Uterus (tissue), 4 donors: Measurements from ENCODE around the gene CHRNA9. TPM values are rescaled to one million over a fixed set of nuclear protein-coding genes. Genes with fewer than 3 reads are reported as not detected.

ENCODE experiments used
- DNase-seq, 2 donors: peaks; one replicate each; pipeline ENCODE4 v3.0.0-alpha.2; 2019 to 2020
- H3K27ac ChIP-seq, 2 donors: fragments of 200-600 bp; sonication (generic); 1 replicate in 1 of 2; 2 replicates in 1 of 2; pipeline ENCODE4 v1.5.1; 2016 to 2018
- H3K27me3 ChIP-seq, 2 donors: fragments of 200-600 bp; sonication (generic); one replicate each; pipeline ENCODE4 v1.5.1; 2018 to 2019; ENCODE audit warnings: control low read depth in 1 of 2
- H3K36me3 ChIP-seq, 2 donors: fragments of 200-600 bp; sonication (generic); one replicate each; pipeline ENCODE4 v1.5.1; 2019; ENCODE audit warnings: control low read depth in 1 of 2
- H3K4me1 ChIP-seq, 2 donors: fragments of 200-600 bp; sonication (generic); one replicate each; pipeline ENCODE4 v1.5.1; 2018 to 2019; ENCODE audit warnings: control low read depth in 1 of 2
- H3K4me3 ChIP-seq, 2 donors: fragments of 200-600 bp; sonication (generic); 1 replicate in 1 of 2; 2 replicates in 1 of 2; pipeline ENCODE4 v1.5.1; 2018 to 2019; ENCODE audit warnings: mild to moderate bottlenecking in 1 of 2
- H3K9me3 ChIP-seq, 2 donors: fragments of 200-600 bp; sonication (generic); one replicate each; pipeline ENCODE4 v1.5.1; 2019; ENCODE audit warnings: control low read depth in 1 of 2
- CTCF ChIP-seq, 4 experiments: fragments of 200-600 bp in 2 of 4; fragments of 450-650 bp in 2 of 4; sonication (generic) in 2 of 4; IDR thresholded peaks; one replicate each; pipeline ENCODE4 v1.5.1; 2016 to 2019; ENCODE audit warnings: antibody characterized with exemption in 4 of 4, mild to moderate bottlenecking in 2 of 4, moderate library complexity in 1 of 4
- POLR2A ChIP-seq, 2 donors: fragments of 450-650 bp; IDR thresholded peaks; one replicate each; pipeline ENCODE4 v1.6.1; 2016; ENCODE audit warnings: antibody characterized with exemption in 2 of 2, mild to moderate bottlenecking in 1 of 2, moderate library complexity in 1 of 2
- intact Hi-C: fragments of 100-400 bp; cut with DNase I; formaldehyde crosslinking; loops from one replicate; pipeline ENCODE4 v1.15.1; 2023; ENCODE audit warnings: low total_unique reads
- total RNA-seq, 4 donors: library from RNA; depleted of rRNA in 3 of 4; stranded (reverse); fragments of >200 nt in 3 of 4; gene quantifications; one replicate each; pipeline versions ENCODE4 v1.1.0 to v1.2.4, GENCODE V29; 2014 to 2023
- donor health status: DM: yes; HTN: yes; CAD: no.

The CHRNA9 gene
- total RNA-seq, 4 donors from 2014 or later: not detected

DNA sequence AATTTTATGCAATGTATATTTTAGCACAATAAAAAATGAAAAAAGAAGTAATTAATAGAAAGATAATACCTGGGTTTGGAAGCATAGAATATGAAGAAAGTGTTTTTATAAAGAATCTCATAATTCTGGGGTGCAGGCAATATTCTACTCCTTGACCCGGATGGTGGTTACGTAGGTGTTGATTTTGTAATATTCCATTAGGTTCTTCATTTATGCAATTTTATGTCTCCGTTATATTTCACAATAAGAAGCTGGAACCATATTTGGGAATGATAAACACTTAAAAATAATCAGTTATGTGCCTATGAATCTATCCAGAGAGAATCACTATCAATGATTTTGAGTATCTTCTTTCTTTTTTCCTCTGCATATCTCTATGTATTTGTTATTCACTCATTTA, 38.5 kb downstream of the CHRNA9 start:
- intact Hi-C loops: no loop called here
- Histone ChIP-seq H3K9me3 (no peaks in the 10 kb centered on the region), H3K27me3 (no peaks in the 10 kb centered on the region), H3K27ac (no peak overlapping the region), H3K36me3 (no peaks in the 10 kb centered on the region), H3K4me1 (no peaks in the 10 kb centered on the region), H3K4me3 (no peak overlapping the region)
- no peak for TF ChIP-seq CTCF (IDR thresholded peaks at IDR 0.05)
- no peak for DNase-seq

- Histone ChIP-seq H3K4me1 (no peaks in the 10 kb centered on the region), H3K9me3 (no peaks in the 10 kb centered on the region), H3K4me3 (no peak overlapping the region), H3K27me3 (no peaks in the 10 kb centered on the region), H3K27ac (no peak overlapping the region), H3K36me3 (no peaks in the 10 kb centered on the region)
- no peak for DNase-seq
- TF ChIP-seq POLR2A (IDR thresholded peaks at IDR 0.05) (no peak), CTCF (IDR thresholded peaks at IDR 0.05) (no peak)
- intact Hi-C loops: no loop called here
Observed at GRCh38 chr4:40375095-40375494, 40.0 kb downstream of the CHRNA9 start.

DNA sequence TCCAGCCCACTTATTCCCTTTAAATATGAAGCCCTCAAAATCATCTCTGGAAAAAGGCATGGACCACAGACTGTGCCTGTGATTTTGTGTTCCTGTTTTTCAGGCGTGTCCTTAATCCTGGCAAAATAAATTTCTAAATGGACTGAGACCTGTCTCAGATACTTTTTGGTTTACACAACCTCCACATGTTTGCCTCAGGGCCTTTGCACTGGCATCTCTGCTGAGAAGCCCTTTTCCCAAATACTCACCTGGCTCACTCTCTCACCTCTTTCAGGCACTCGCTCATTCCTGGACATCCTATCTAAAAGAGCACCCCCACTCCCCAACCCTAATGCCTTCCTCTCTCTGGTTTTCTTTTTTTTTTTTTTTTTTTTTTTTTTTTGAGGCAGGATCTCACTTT, 40.5 kb downstream of the CHRNA9 start:
- Histone ChIP-seq H3K27me3 (no peaks in the 10 kb centered on the region), H3K4me3 (no peak overlapping the region), H3K27ac (no peak overlapping the region), H3K4me1 (no peaks in the 10 kb centered on the region), H3K9me3 (no peaks in the 10 kb centered on the region), H3K36me3 (no peaks in the 10 kb centered on the region)
- DNase-seq: no peak
- intact Hi-C loops: no loop called here
- TF ChIP-seq CTCF (IDR thresholded peaks at IDR 0.05) (no peak), POLR2A (IDR thresholded peaks at IDR 0.05) (no peak)

GRCh38 chr4:40377512-40378365, 42.6 kb downstream of the CHRNA9 start:
- H3K9me3 ChIP-seq: no peaks in the 10 kb centered on the region
- TF ChIP-seq CTCF (IDR thresholded peaks at IDR 0.05) (no peak), POLR2A (IDR thresholded peaks at IDR 0.05) (no peak)
- no peaks in the 10 kb centered on the region for H3K4me1 ChIP-seq
- no peak for DNase-seq
- no peak overlapping the region for H3K27ac ChIP-seq
- H3K4me3 ChIP-seq: no peak overlapping the region
- intact Hi-C loops: no loop called here
- H3K36me3 ChIP-seq: no peaks in the 10 kb centered on the region
- no peaks in the 10 kb centered on the region for H3K27me3 ChIP-seq

DNA sequence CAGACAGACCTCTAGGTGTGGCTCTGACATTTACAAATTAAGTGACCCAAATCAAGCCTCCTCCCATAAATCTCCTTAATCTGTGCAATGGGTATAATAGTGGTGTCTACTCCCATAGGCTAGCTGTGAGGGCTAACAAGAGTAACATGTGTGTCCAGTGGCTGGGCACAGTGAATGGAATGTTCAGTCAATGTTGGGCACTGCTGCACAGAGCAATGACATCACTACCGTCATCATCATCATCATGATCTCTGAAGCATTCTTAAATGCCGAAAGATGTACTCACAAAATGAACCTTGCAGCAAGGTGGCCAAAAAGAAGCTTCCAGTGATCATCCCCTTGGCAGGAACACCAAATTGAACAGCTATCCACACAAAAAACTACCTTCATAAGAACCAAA, 43.5 kb downstream of the CHRNA9 start:
- intact Hi-C loops: no loop called here
- H3K27ac ChIP-seq: no peak overlapping the region

More for the DNA sequence above, 43.5 kb downstream of the CHRNA9 start:
- no peak for TF ChIP-seq POLR2A (IDR thresholded peaks at IDR 0.05)
- no peak for TF ChIP-seq CTCF (IDR thresholded peaks at IDR 0.05)
- no peaks in the 10 kb centered on the region for H3K9me3 ChIP-seq
- H3K36me3 ChIP-seq: no peaks in the 10 kb centered on the region
- no peak for DNase-seq
- H3K4me3 ChIP-seq: no peak overlapping the region
- no peaks in the 10 kb centered on the region for H3K27me3 ChIP-seq
- no peaks in the 10 kb centered on the region for H3K4me1 ChIP-seq
